CD4-positive, alpha-beta T cell treated with Interferon gamma for 1 hour (primary cell): ENCODE measurements around the gene ALDH16A1.
A peak's percentile ranks its signal among the peaks of the same experiment; 100 is the strongest.

Source experiments
- DNase-seq: peaks from one replicate; pipeline ENCODE4 v3.0.0-alpha.2; 2020

The ALDH16A1 gene

GRCh38 chr19:49490287-49491029, 37.4 kb downstream of the ALDH16A1 start:
- DNase-seq = no peak

- DNase-seq = no peak
Observed at GRCh38 chr19:49491030-49491803, 38.2 kb downstream of the ALDH16A1 start.

DNA sequence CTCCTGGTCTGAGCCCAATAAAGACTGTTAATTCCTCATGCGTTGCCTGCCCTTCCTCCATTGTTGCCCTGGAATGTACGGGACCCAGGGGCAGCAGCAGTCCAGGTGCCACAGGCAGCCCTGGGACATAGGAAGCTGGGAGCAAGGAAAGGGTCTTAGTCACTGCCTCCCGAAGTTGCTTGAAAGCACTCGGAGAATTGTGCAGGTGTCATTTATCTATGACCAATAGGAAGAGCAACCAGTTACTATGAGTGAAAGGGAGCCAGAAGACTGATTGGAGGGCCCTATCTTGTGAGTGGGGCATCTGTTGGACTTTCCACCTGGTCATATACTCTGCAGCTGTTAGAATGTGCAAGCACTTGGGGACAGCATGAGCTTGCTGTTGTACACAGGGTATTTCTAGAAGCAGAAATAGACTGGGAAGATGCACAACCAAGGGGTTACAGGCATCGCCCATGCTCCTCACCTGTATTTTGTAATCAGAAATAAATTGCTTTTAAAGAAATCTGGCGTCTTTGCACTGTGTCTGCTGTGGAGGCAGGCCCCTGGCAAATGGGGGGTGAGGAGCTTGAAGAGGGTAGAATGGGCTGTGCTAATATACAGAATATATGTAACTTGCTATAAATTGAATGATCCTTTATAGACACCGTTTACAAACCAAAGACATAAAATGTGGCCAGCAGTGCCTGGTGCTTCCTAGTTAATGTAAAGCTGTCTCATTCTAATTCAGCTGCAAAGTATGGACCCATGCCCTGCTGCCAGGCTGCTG, 39.0 kb downstream of the ALDH16A1 start:
- no peak for DNase-seq

GRCh38 chr19:49492573-49493405, 39.8 kb downstream of the ALDH16A1 start:
- DNase-seq = no peak

DNA sequence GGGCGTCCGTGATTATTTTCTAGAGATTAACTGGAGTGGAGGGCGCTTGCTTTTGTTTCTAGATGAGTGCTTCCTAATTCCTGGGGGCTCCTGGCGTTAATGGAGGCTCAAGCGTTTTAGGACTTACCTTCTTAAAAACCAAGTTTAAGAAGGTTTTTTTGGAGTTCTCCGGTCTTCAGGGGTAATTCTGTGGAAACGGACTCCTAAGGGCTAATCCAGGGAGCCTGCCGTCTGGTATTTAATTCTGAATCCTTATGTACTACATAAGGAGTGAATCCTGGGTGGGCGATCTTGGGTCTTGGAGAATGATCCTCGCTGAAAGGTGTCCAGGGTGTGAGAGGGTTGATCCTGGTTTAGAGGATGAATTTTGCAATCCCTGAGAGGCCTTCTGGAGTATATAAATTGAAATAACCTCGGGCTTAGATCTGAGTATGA, 43.6 kb downstream of the ALDH16A1 start:
- no peak for DNase-seq

GRCh38 chr19:49497047-49497788, 44.2 kb downstream of the ALDH16A1 start:
- DNase-seq = peak; percentile 87

DNA sequence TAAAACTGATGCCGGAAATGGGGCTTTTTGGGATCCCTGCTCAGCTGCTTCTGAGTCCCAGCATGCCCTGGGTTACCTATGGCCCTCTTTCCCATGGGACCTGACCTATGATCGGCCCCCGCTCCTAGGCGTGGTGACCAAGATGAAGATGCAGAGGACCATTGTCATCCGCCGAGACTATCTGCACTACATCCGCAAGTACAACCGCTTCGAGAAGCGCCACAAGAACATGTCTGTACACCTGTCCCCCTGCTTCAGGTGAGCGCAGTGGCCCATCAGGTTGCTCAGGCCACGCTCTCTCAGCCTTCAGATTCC, 44.7 kb downstream of the ALDH16A1 start:
- peak; percentile 17 for DNase-seq

DNA sequence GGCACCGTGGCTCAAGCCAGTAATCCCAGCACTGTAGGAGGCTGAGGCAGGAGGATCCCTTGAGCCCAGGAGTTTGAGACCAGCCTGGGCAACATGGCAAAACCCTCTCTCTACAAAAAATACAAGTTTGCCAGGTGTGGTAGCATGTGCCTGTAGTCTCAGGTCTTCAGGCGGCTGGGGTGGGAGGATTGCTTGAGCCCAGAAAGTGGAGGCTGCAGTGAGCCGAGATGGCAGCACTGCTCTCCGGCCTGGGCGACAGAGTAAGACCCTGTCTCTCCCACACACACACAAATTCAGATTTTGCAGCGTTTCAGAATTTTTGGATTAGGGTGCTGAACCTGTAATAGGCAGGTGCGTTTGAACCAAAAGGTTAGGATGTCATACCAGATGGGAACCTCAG, 45.5 kb downstream of the ALDH16A1 start:
- DNase-seq = peak; percentile 14

- peak; percentile 51 for DNase-seq
Observed at GRCh38 chr19:49499030-49499670, 46.1 kb downstream of the ALDH16A1 start.

DNA sequence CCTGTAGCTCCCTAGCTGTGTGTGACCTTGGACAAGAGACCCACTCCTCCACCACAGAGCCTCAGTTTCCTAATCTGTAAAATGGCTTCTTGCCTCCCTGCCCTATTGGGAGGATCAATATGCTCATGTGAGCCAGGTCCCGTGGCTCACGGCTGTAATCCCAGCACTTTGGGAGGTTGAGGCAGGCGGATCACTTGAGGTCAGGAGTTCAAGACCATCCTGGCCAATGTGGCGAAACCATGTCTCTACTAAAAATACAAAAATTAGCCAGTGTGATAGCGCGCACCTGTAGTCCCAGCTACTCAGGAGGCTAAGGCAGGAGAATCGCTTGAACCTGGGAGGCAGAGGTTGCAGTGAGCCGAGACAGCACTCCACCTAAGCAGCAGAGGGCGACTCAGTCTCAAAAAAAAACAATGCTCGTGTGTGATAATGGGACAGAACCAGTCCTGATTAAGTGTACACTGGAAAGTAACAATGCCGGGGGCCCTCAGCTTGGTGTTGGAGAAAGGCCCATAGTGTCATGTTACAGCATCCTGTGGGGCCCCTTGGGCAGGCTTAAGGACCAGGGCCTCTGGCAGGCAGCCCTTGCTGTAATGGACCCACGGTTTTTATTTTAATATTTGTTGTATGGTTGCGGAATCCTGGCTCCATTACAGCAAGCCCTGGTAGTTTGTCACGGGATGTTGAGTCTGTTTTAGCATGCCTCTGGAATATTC, 50.0 kb downstream of the ALDH16A1 start:
- DNase-seq = peak; percentile 65

DNA sequence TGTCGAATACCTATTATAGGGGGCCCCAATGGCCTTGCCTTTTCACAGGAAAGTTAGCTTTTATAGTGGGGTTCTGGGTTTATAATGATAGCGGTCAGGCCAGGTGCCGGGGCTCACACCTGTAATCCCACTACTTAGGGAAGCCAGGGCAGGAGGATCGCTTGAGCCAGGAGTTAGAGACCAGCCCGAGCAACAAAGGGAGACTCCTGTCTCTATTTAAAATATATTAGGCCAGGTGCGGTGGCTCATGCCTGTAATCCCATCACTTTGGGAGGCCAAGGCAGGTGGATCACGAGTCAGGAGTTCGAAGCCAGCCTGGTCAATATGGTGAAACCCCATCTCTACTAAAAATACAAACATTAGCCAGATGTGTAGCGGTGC, 50.5 kb downstream of the ALDH16A1 start:
- DNase-seq = no peak

- DNase-seq = peak; percentile 78
Observed at GRCh38 chr19:49506575-49507105, 53.6 kb downstream of the ALDH16A1 start.

DNA sequence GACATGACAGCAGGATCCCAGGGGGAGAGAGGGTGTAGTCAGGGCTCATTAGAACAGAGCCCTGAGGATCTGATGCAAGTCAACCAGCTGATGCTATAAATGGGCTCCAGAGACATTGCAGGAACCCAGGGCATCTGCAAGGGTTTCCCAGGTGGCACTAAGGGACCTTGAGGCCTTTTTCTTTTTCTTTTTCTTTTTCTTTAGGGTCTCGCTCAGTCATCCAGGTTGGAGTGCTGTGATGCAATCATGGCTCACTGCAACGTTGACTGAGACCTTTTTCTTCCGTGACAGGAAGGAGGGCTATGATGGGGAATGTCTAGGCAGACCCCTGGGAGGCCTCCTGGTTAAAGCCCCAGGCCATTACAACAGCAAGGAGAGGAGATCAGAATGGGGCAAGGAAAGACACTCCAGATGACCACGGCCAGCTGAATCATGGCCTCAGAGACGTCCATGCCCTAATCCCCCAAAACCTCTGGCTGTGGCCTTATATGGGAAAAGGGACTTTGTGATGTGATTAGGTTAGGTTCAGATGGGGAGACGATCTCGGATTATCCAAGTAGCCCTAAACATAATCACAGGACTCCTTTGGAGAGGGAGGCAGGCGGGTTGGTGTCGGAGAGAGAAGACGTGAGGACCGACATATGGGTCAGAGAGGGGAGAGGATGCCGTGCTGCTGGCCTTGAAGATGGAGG, 54.9 kb downstream of the ALDH16A1 start:
- DNase-seq = no peak

DNA sequence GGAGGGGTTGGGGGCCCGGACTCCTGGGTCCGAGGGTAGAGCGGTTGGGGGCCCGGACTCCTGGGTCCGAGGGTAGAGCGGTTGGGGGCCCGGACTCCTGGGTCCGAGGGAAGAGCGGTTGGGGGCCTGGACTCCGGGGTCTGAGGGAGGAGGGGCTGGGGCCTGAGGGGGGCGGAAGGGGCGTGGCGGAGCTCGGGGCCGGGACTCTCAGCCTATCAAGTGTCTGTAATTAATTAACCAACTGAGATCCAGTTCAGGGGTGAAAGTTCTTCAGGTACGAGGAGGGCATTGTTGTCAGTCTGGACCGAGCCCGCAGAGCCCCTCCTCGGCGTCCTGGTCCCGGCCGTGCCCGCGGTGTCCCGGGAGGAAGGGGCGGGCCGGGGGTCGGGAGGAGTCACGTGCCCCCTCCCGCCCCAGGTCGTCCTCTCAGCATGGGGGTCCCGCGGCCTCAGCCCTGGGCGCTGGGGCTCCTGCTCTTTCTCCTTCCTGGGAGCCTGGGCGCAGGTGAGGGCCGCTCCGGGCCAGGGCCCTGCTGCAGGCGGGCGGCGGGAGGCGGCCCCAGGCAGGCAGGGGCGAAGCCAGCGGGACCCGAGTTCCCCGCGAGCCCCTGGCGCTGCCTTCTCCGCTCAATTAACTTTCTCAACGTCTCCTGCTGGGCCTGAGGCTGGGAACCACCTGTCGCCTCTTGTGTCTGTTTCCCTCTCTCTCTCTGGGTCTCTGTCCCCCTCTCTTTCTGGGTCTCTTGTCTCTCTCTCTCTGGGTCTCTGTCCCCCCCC, 60.1 kb downstream of the ALDH16A1 start:
- peak; percentile 34 for DNase-seq

DNA sequence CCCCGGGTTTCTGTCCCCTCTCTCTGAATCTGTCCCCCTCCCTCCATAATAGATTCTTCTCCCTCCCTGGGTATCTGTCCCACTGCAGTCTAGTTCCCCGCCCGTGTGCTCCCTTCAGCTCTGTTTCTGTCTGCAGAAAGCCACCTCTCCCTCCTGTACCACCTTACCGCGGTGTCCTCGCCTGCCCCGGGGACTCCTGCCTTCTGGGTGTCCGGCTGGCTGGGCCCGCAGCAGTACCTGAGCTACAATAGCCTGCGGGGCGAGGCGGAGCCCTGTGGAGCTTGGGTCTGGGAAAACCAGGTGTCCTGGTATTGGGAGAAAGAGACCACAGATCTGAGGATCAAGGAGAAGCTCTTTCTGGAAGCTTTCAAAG, 60.7 kb downstream of the ALDH16A1 start:
- DNase-seq = no peak

- DNase-seq = no peak
Observed at GRCh38 chr19:49514151-49514550, 61.1 kb downstream of the ALDH16A1 start.

DNA sequence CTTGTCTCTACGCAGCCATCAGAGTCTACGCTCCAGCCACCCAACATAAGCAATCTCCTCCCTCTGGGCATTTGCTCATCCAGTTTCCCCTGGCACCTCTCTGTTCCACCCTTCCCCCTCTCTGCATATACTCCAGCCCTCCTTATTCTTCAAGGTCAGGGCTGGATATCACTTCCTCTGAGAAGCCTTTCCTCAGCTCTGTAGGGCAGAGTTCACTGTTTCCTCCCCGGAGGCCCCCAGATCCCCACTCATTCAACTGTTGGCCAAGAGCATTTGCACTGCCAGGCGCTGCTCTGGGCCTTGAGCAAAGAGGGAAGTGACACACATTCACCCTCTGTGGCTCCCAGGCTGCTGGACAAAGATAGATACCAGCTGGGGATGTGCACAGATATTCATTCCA, 62.7 kb downstream of the ALDH16A1 start:
- DNase-seq = peak; percentile 60

DNA sequence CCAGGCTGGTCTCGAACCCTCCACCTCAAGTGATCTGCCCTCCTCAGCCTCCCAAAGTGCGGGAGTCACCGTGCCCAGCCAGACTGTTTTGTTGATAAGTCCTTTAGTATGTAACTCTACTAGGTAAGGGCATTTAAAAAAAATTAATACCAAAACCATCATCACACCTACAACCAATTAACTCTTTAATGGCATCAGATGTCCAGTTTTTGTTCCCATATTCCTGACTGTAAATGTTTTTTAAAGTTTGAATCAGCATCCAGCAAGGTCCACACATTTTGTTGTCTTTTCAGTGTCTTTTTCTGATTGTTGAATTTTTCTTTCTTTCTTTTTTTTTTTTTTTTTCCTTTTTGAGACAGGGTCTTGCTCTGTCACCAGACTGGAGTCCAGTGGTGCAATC, 65.0 kb downstream of the ALDH16A1 start:
- no peak for DNase-seq
